Measurements from ENCODE around the gene SCAF1.

SCAF1 gene

GRCh38 chr19:49687150-49687549, 45.1 kb downstream of the SCAF1 start:
- no peak for DNase-seq (ENCODE audit: low read depth in 3 of 3)

GRCh38 chr19:49687566-49688316, 45.7 kb downstream of the SCAF1 start:
- DNase-seq (ENCODE audit: low read depth in 3 of 3): no peak

- no peak for DNase-seq (ENCODE audit: low read depth in 3 of 3)
Observed at GRCh38 chr19:49688531-49689132, 46.6 kb downstream of the SCAF1 start.

- peak in 1 of 3 experiments; percentile 27 for DNase-seq (ENCODE audit: low read depth in 3 of 3)
Observed at GRCh38 chr19:49689133-49690078, 47.4 kb downstream of the SCAF1 start, which contains the start of gene ADM5. Gene ADM5, plus strand, starts transcription at chr19:49689594. Its CDS starts 244 bp downstream, at chr19:49689838.

GRCh38 chr19:49690079-49690655, 48.2 kb downstream of the SCAF1 start:
- no peak for DNase-seq (ENCODE audit: low read depth in 3 of 3)

- no peak for DNase-seq (ENCODE audit: low read depth in 3 of 3)
Observed at GRCh38 chr19:49690656-49691242, 48.7 kb downstream of the SCAF1 start, which contains the start of gene CPT1C. Gene CPT1C, plus strand, starts transcription at chr19:49691116. Its CDS starts 1,137 bp downstream, at chr19:49692253.

- no peak for DNase-seq (ENCODE audit: low read depth in 3 of 3)
Observed at GRCh38 chr19:49691243-49692146, 49.5 kb downstream of the SCAF1 start.

- no peak for DNase-seq (ENCODE audit: low read depth in 3 of 3)
Observed at GRCh38 chr19:49692147-49692506, 50.1 kb downstream of the SCAF1 start.

GRCh38 chr19:49696115-49696514, 54.1 kb downstream of the SCAF1 start:
- no peak for DNase-seq (ENCODE audit: low read depth in 3 of 3)

GRCh38 chr19:49696865-49697264, 54.9 kb downstream of the SCAF1 start:
- no peak for DNase-seq (ENCODE audit: low read depth in 3 of 3)

- no peak for DNase-seq (ENCODE audit: low read depth in 3 of 3)
Observed at GRCh38 chr19:49699364-49699763, 57.4 kb downstream of the SCAF1 start.

GRCh38 chr19:49700563-49700962, 58.6 kb downstream of the SCAF1 start:
- no peak for DNase-seq (ENCODE audit: low read depth in 3 of 3)

- DNase-seq (ENCODE audit: low read depth in 3 of 3): no peak
Observed at GRCh38 chr19:49701271-49701786, 59.3 kb downstream of the SCAF1 start.

GRCh38 chr19:49704888-49705642, 63.1 kb downstream of the SCAF1 start:
- DNase-seq (ENCODE audit: low read depth in 3 of 3): no peak

- DNase-seq (ENCODE audit: low read depth in 3 of 3): no peak
Observed at GRCh38 chr19:49705919-49706318, 63.9 kb downstream of the SCAF1 start.
